GM19463 (cell line): Measurements from ENCODE around the gene KRR1.
"Not testable (repeated sequence)": the region's sequence is repeated elsewhere in the genome, so short reads cannot be mapped to it uniquely, and the experiment has no call there.

Experiments used
- ATAC-seq: cut with Tn5 transposase; IDR thresholded peaks from one replicate; pipeline ENCODE4 v1.9.1; 2021; ENCODE audit warnings: mild to moderate bottlenecking, moderate library complexity; ENCODE audit not compliant: unreplicated experiment

KRR1 gene

GRCh38 chr12:75526655-75527511 lies 15.5 kb upstream of the KRR1 start:
- ATAC-seq: peak; percentile 97

GRCh38 chr12:75525263-75525662 lies 13.9 kb upstream of the KRR1 start:
- no peak for ATAC-seq

- not testable (repeated sequence) for ATAC-seq
Observed at GRCh38 chr12:75522124-75522523, 10.7 kb upstream of the KRR1 start.

- ATAC-seq: not testable (repeated sequence)
Observed at GRCh38 chr12:75521224-75521623, 9.8 kb upstream of the KRR1 start.

GRCh38 chr12:75509621-75510020 lies 1.8 kb downstream of the KRR1 start:
- ATAC-seq: no peak

DNA sequence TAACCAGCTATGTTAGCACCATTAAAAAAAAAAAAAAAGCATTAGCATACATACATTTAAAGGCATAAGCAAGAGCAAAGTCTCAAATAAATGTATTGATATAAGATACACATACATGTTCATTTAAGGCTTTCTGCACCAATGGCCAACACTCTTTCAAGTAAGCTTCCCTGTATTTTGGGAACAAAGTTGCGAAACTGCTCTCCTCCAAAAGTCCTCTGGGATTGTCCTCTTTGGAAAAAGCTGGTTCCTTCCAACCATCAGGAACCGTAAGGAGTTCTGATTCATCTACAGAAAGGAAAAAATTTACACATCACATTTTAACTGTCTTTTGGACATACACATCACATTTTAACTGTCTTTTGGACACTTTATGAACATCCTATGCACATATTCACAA lies 3.2 kb downstream of the KRR1 start:
- no peak for ATAC-seq

GRCh38 chr12:75507086-75507485 lies 4.3 kb downstream of the KRR1 start:
- no peak for ATAC-seq

- ATAC-seq: no peak
Observed at GRCh38 chr12:75505706-75506312, 5.6 kb downstream of the KRR1 start.

DNA sequence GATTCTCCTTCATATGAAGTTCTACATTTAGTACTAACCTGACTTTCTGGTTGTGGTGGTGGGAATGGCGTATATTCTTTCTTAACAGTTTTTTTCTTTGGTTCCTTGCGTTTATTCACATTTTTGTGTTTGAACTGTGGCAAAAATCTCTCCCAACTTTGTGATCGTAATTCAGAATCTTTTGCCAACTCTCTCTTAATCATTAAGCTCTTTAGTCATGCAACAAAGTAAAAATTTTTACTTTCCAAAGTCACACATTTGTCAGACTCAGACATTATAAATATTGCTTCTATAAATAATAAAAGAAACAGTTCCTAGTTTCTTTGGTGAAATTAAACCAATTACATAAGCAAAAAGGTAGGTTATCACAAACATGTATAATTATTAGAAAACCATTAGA lies 7.5 kb downstream of the KRR1 start:
- no peak for ATAC-seq

- ATAC-seq: no peak
Observed at GRCh38 chr12:75503459-75503858, 8.0 kb downstream of the KRR1 start.

GRCh38 chr12:75491169-75491568 lies 20.2 kb downstream of the KRR1 start:
- no peak for ATAC-seq

DNA sequence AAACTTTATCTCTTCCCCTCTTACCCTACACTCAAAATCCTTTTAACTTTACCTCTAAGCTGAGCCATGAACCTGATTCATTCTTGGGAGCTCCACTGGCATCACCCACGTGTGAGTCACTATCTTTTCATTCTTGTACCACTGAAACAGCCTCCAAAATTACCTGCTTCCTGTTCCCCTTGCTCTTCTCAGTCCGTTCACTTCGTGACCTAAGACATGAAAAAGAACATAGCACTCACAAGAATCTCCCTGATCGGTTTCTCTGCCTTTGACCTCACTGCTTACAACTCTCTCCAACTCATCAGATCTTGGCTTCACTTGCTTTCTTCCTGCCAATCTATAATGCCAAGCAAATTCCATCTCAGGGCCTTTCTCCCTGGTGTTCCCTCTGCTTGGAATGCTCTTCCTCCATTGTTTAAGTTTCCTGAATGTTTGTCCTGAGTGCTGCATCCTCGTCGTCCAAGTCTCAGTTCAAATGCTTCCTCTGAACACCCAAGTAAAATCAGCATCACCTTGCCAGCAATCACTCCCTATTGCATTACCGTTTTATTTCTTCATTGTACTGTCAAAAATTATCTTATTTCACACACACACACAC lies 21.7 kb downstream of the KRR1 start:
- peak; percentile 69 for ATAC-seq

DNA sequence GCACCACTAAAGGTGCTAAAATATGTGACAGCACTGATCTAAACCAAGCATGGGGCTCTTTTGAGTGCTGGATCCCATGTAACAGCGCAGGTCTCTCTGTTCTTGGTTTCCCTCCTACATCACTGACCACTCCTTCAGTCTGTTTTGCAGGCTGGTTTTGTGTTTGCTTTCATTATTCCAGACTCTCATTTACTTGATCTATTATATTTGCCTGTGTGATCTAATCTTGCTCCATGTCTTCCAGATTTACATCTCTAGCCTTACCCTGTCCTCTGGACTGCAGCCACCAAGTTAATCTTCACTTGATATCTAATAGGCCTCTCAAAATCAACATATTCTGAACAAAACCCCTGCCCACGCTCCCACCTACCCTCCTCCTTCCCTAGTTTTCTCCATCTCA lies 22.2 kb downstream of the KRR1 start:
- peak; percentile 2 for ATAC-seq

GRCh38 chr12:75488553-75488952 lies 22.9 kb downstream of the KRR1 start:
- peak; percentile 40 for ATAC-seq

GRCh38 chr12:75487308-75487707 lies 24.1 kb downstream of the KRR1 start:
- ATAC-seq: no peak

- ATAC-seq: not testable (repeated sequence)
Observed at GRCh38 chr12:75484450-75484849, 27.0 kb downstream of the KRR1 start.

GRCh38 chr12:75483431-75483830 lies 28.0 kb downstream of the KRR1 start:
- no peak for ATAC-seq

DNA sequence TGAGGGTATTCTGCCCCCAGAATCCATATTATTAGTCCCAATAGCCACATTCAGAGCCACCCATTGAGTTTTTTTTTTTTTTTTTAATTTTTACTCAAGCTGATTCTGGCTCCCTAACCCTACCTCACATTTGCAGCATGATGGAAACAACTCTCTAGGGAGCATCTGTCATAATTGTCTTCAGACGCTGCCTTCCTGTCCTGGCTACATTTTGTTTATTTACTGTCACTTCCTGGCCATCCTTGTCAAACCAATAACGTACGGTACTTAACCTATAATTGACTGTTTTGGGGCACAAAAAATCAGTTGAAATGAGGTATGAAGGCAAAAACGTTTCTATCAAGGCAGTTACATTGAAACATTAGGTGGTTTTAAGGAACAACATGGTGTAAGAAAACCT lies 28.8 kb downstream of the KRR1 start:
- ATAC-seq: no peak

GRCh38 chr12:75481774-75482173 lies 29.6 kb downstream of the KRR1 start:
- ATAC-seq: no peak

GRCh38 chr12:75481013-75481705 lies 30.2 kb downstream of the KRR1 start:
- peak; percentile 8 for ATAC-seq

GRCh38 chr12:75480469-75480949 lies 30.9 kb downstream of the KRR1 start, which contains the start of gene GLIPR1:
TSS of gene GLIPR1 (plus strand) at chr12:75480755. CDS start at chr12:75480881, 126 bp downstream.
- ATAC-seq: peak; percentile 85
